GM12878 (cell line): Measurements from ENCODE around the gene CTSE. TPM values are rescaled to one million over a fixed set of nuclear protein-coding genes. Genes with fewer than 3 reads are reported as not detected.

Source experiments
- ATAC-seq: fragments of 200-7000 bp; cut with Tn5 transposase; 3 replicates; pipeline ENCODE4 v1.9.1; 2020; ENCODE audit warnings: mild to moderate bottlenecking, moderate library complexity
- BruUV-seq: library from RNA; stranded (reverse); fragments of 400-500 nt; replicated peaks from 2 replicates; lab custom pipeline; 2021; lab: Mats Ljungman, UMichigan
- CTCF ChIA-PET: fragments of 300-600 bp; sonication (Branson Sonifier 250); formaldehyde crosslinking; extraction: SDS; loops from one replicate; lab custom pipeline; 2021; ENCODE audit warnings: inconsistent platforms; lab: Yijun Ruan, JAX
- POLR2A ChIA-PET: fragments of 350-600 bp; formaldehyde crosslinking; extraction: SDS; loops from one replicate; lab custom pipeline; 2021; ENCODE audit warnings: inconsistent platforms; lab: Charles Lee
- RAD21 ChIA-PET: fragments of 300-600 bp; sonication (Branson Sonifier 250); formaldehyde crosslinking; loops from one replicate; lab custom pipeline; 2023; ENCODE audit warnings: antibody characterized with exemption; ENCODE audit not compliant: unreplicated experiment; lab: Charles Lee
- SMC1A ChIA-PET: fragments of 300-600 bp; sonication (Branson Sonifier 250); formaldehyde crosslinking; loops from one replicate; lab custom pipeline; 2023; ENCODE audit not compliant: unreplicated experiment, uncharacterized antibody; lab: Charles Lee
- DNase-seq: peaks from one replicate; pipeline ENCODE4 v3.0.0-alpha.2; 2011; ENCODE audit warnings: low read depth, low spot score
- FAIRE-seq: peaks from 3 replicates; lab custom pipeline; 2011; peaks lifted over from hg19 to GRCh38; lab: Jason Lieb, UNC
- H2AFZ ChIP-seq: 2 replicates; pipeline ENCODE4 v1.6.0; 2011; ENCODE audit warnings: low read depth, low read length, control low read depth; ENCODE audit not compliant: control insufficient read depth
- H3K27ac ChIP-seq: 2 replicates; pipeline ENCODE4 v1.5.1; 2011; ENCODE audit warnings: control low read depth; ENCODE audit not compliant: control insufficient read depth, insufficient read depth
- H3K27me3 ChIP-seq, 2 experiments: replicated peaks in 1 of 2; 2 replicates each; pipeline versions ENCODE4 v1.6.0 to v1.6.1; 2011; ENCODE audit warnings: low read length in 1 of 2; ENCODE audit not compliant: control insufficient read depth in 2 of 2, insufficient read depth in 2 of 2
- H3K36me3 ChIP-seq, 2 experiments: 2 replicates each; pipeline ENCODE4 v1.5.1; 2011; ENCODE audit warnings: low read length in 1 of 2; ENCODE audit not compliant: control insufficient read depth in 2 of 2, insufficient read depth in 2 of 2
- H3K4me1 ChIP-seq: 2 replicates; pipeline ENCODE4 v1.6.1; 2011; ENCODE audit warnings: mild to moderate bottlenecking, low read length, moderate library complexity, mixed read lengths; ENCODE audit not compliant: control insufficient read depth, insufficient read depth
- H3K4me2 ChIP-seq: 2 replicates; pipeline ENCODE4 v1.6.0; 2011; ENCODE audit warnings: control low read depth; ENCODE audit not compliant: control insufficient read depth, insufficient read depth
- H3K4me3 ChIP-seq: fragments of 200-600 bp; sonication (generic); 2 replicates; pipeline ENCODE4 v1.5.1; 2016
- H3K79me2 ChIP-seq: 2 replicates; pipeline ENCODE4 v1.6.0; 2011; ENCODE audit warnings: low read length; ENCODE audit not compliant: control insufficient read depth, insufficient read depth
- H3K9ac ChIP-seq: 2 replicates; pipeline ENCODE4 v1.8.0; 2011; ENCODE audit warnings: low read length, control low read depth, mixed read lengths; ENCODE audit not compliant: control insufficient read depth, insufficient read depth
- H3K9me3 ChIP-seq: replicated peaks from 3 replicates; pipeline ENCODE4 v1.5.1; 2011; ENCODE audit warnings: mild to moderate bottlenecking, low read length; ENCODE audit not compliant: control insufficient read depth, insufficient read depth
- H4K20me1 ChIP-seq: 2 replicates; pipeline ENCODE4 v1.6.0; 2011; ENCODE audit not compliant: control insufficient read depth, insufficient read depth
- SPI1 ChIP-seq: IDR thresholded peaks from 2 replicates; pipeline ENCODE4 v1.6.1; 2011; ENCODE audit warnings: low read depth, mild to moderate bottlenecking, low read length, moderate library complexity, borderline replicate concordance; ENCODE audit not compliant: insufficient read depth
- WGBS: methylation state at CpG from one replicate; pipeline ENCODE4 v1.1.6; 2016; ENCODE audit warnings: low lambda C conversion rate; ENCODE audit not compliant: insufficient replicate concordance, insufficient coverage; ENCODE audit errors: missing lambda C conversion rate; 5-methylcytosine and 5-hydroxymethylcytosine counted together
- in situ Hi-C: fragments of 300-500 bp; cut with MboI; formaldehyde crosslinking; loops from 9 replicates; pipeline ENCODE4 v1.14.3; 2018; ENCODE audit warnings: mixed read lengths
- intact Hi-C: fragments of 100-400 bp; cut with micrococcal nuclease; formaldehyde crosslinking; loops from one replicate; pipeline ENCODE4 v1.14.2; 2022; ENCODE audit not compliant: unreplicated experiment
- polyA plus RNA-seq, 11 experiments: library from polyadenylated mRNA; depleted of rRNA in 4 of 11; unstranded in 6 of 11; stranded (reverse) in 5 of 11; fragments of >200 nt; fragmentation: Nextera tagmentation in 4 of 11; fragmentation: Illumina TruSeq in 1 of 11; extraction: Ambion mirVana in 4 of 11; extraction: Trizol in 1 of 11; gene quantifications; 1 replicate in 1 of 11; 2 replicates in 10 of 11; pipeline versions ENCODE4 v1.2.1 to v1.2.3, GENCODE V29; 2011 to 2016; ENCODE audit warnings: inconsistent platforms in 2 of 11, missing spikeins in 2 of 11, low read depth in 1 of 11
- total RNA-seq, 4 experiments: library from RNA; depleted of rRNA in 3 of 4; stranded (reverse); fragments of >200 nt in 3 of 4; fragmentation: Illumina TruSeq in 1 of 4; extraction: Trizol in 1 of 4; gene quantifications; 2 replicates each; pipeline versions ENCODE4 v1.2.1 to v1.2.3, GENCODE V29; 2013 to 2021
- TF ChIP-seq, protein P1 (sequence below): IDR thresholded peaks from 2 replicates; pipeline ENCODE4 v1.6.1; 2011; ENCODE audit warnings: low read depth, low read length, improper control_type of control experiment, borderline replicate concordance
- TF ChIP-seq, protein P2 (sequence below): fragments of 450-650 bp; IDR thresholded peaks from 2 replicates; pipeline ENCODE4 v1.6.1; 2018; ENCODE audit warnings: borderline replicate concordance, mild to moderate bottlenecking; ENCODE audit not compliant: partially characterized antibody

Gene CTSE
- total and polyA plus RNA-seq, 10 of the 15 experiments (the other 5 are each of a cell fraction or from before 2014, with no cell fraction given), result 0.26 TPM; not detected in 9

DNA sequence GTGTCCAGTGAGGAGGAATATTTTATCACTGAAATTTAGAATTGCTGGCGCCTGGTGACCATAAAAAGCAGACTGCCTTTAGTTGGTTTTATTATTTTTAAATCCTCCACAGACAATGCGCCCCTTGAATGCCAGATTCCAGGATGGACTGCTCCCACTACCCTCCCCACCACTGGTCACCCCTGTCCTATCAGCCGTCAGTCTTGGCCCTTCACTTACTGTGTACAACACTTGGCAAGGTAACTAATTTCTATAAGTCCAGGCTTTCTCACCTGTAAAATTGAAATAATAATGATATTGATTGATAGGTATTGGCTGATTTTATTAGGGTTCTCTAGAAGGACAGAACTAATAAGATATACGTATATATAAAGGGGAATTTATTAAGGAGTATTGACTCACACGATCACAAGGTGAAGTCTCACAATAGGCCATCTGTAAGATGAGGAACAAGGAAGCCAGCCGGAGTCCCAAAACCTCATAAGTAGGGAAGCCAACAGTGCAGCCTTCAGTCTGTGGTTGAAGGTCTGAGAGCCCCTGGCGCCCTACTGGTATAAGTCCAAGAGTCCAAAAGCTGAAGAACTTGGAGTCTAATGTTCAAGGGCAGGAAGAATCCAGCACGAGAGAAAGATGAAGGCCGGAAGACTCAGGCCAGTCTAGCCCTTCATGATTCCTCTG, 47.1 kb upstream of the CTSE start (continued):
- TF ChIP-seq, protein P1, sequence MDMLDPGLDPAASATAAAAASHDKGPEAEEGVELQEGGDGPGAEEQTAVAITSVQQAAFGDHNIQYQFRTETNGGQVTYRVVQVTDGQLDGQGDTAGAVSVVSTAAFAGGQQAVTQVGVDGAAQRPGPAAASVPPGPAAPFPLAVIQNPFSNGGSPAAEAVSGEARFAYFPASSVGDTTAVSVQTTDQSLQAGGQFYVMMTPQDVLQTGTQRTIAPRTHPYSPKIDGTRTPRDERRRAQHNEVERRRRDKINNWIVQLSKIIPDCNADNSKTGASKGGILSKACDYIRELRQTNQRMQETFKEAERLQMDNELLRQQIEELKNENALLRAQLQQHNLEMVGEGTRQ, result no peak

DNA sequence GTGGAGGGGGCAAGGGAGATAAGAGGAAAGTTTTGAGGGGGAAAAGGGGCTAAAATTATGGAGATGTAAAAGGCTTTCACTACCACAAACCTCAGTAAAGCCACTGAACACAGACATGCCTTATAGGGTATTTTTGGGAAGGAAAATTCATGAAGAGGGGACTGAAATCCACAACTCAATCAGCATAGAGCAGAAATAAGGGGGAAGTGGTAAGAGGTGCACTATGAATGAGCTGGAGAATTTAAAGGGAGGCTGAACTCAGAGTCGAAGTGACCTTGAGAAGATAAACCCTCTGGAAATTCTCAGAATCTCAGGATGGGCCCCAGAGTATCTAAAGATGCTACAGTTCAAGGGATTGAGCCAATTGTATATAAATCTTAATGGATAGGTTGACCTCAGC, 44.6 kb upstream of the CTSE start:
- no TSS peak for BruUV-seq
- ChIA-PET POLR2A (interaction anchor here (0.5 kb wide), 1 partner anchor 77 kb away, joined by 6 read pairs; no protein-coding TSS in a partner anchor), SMC1A (interaction anchor here (0.9 to 1.6 kb wide), 4 partner anchors 24 to 38 kb away, joined by 3 to 8 read pairs (median 5); no protein-coding TSS in a partner anchor), RAD21 (no interaction called here), CTCF (interaction anchor here (0.9 to 1.5 kb wide), 4 partner anchors 9 to 38 kb away, joined by 3 to 8 read pairs (median 4); no protein-coding TSS in a partner anchor)
- H3K27me3 ChIP-seq, result no peaks in the 10 kb centered on the region
- no peak overlapping the region for H2AFZ ChIP-seq
- no peaks in the 10 kb centered on the region for H3K9me3 ChIP-seq
- no peaks in the 10 kb centered on the region for H3K79me2 ChIP-seq
- DNase-seq, result no peak
- peak overlapping the region; percentile 1 for H3K27ac ChIP-seq
- H3K4me1 ChIP-seq, result peaks cover 26% of the 10 kb centered on the region
- no peaks in the 10 kb centered on the region; the same call in 1 of the 2 replicates for H4K20me1 ChIP-seq
- peaks cover 0 to 13% of the 10 kb centered on the region in 2 experiments; a peak in 3 of 4 replicates for H3K36me3 ChIP-seq
- no peak overlapping the region for H3K9ac ChIP-seq
- no peak overlapping the region for H3K4me3 ChIP-seq
- 35% methylated on average over 1 of the region's 1 CpG for WGBS
- intact Hi-C loops, result loop anchor here (5.0 kb wide), 1 partner anchor 36 kb away; no protein-coding TSS in a partner anchor
- H3K4me2 ChIP-seq, result no peak overlapping the region
- FAIRE-seq, result no peak
- TF ChIP-seq SPI1, result peak; percentile 58; the same call in 1 of the 2 replicates
- TF ChIP-seq, protein P2, sequence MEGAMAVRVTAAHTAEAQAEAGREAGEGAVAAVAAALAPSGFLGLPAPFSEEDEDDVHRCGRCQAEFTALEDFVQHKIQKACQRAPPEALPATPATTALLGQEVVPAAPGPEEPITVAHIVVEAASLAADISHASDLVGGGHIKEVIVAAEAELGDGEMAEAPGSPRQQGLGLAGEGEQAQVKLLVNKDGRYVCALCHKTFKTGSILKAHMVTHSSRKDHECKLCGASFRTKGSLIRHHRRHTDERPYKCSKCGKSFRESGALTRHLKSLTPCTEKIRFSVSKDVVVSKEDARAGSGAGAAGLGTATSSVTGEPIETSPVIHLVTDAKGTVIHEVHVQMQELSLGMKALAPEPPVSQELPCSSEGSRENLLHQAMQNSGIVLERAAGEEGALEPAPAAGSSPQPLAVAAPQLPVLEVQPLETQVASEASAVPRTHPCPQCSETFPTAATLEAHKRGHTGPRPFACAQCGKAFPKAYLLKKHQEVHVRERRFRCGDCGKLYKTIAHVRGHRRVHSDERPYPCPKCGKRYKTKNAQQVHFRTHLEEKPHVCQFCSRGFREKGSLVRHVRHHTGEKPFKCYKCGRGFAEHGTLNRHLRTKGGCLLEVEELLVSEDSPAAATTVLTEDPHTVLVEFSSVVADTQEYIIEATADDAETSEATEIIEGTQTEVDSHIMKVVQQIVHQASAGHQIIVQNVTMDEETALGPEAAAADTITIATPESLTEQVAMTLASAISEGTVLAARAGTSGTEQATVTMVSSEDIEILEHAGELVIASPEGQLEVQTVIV, result no peak
- no peak for ATAC-seq
- in situ Hi-C loops, result no loop called here
